Stimulated activated CD8-positive, alpha-beta memory T cell treated with anti-CD3 and anti-CD28 coated beads, Interleukin-15, amount 100 ng/mL, for 24 hours (primary cell): Measurements from ENCODE around the gene DSCAML1.

Experiments used
- DNase-seq: peaks from one replicate; pipeline ENCODE4 v3.0.0-alpha.2; 2020; ENCODE audit warnings: low read depth

DSCAML1 gene

GRCh38 chr11:117832511-117832910 lies 35.5 kb upstream of the DSCAML1 start:
- DNase-seq = no peak

- no peak for DNase-seq
Observed at GRCh38 chr11:117831661-117832415, 34.8 kb upstream of the DSCAML1 start.

GRCh38 chr11:117830674-117831351 lies 33.8 kb upstream of the DSCAML1 start:
- DNase-seq = no peak

- DNase-seq = no peak
Observed at GRCh38 chr11:117830072-117830471, 33.1 kb upstream of the DSCAML1 start.

- DNase-seq = no peak
Observed at GRCh38 chr11:117829369-117829725, 32.3 kb upstream of the DSCAML1 start.

- peak; percentile 55 for DNase-seq
Observed at GRCh38 chr11:117828611-117829368, 31.8 kb upstream of the DSCAML1 start.

GRCh38 chr11:117827521-117828511 lies 30.8 kb upstream of the DSCAML1 start:
- DNase-seq = no peak

GRCh38 chr11:117826832-117827231 lies 29.8 kb upstream of the DSCAML1 start:
- DNase-seq = no peak

- no peak for DNase-seq
Observed at GRCh38 chr11:117826190-117826570, 29.2 kb upstream of the DSCAML1 start.

GRCh38 chr11:117825538-117826189 lies 28.6 kb upstream of the DSCAML1 start:
- no peak for DNase-seq

GRCh38 chr11:117824571-117825537 lies 27.8 kb upstream of the DSCAML1 start, which contains the start of gene FXYD2:
Gene FXYD2 (minus strand): TSS chr11:117824744. CDS start chr11:117824678, 66 bp downstream.
- DNase-seq = no peak

GRCh38 chr11:117823946-117824420 lies 27.0 kb upstream of the DSCAML1 start:
- no peak for DNase-seq

- no peak for DNase-seq
Observed at GRCh38 chr11:117823294-117823945, 26.4 kb upstream of the DSCAML1 start.

- DNase-seq = no peak
Observed at GRCh38 chr11:117822074-117823033, 25.3 kb upstream of the DSCAML1 start.

- DNase-seq = no peak
Observed at GRCh38 chr11:117821431-117821830, 24.4 kb upstream of the DSCAML1 start.

- DNase-seq = no peak
Observed at GRCh38 chr11:117820516-117820915, 23.5 kb upstream of the DSCAML1 start.

- DNase-seq = no peak
Observed at GRCh38 chr11:117820071-117820470, 23.1 kb upstream of the DSCAML1 start.
